ENCODE results near the gene DAPK3.

DNA sequence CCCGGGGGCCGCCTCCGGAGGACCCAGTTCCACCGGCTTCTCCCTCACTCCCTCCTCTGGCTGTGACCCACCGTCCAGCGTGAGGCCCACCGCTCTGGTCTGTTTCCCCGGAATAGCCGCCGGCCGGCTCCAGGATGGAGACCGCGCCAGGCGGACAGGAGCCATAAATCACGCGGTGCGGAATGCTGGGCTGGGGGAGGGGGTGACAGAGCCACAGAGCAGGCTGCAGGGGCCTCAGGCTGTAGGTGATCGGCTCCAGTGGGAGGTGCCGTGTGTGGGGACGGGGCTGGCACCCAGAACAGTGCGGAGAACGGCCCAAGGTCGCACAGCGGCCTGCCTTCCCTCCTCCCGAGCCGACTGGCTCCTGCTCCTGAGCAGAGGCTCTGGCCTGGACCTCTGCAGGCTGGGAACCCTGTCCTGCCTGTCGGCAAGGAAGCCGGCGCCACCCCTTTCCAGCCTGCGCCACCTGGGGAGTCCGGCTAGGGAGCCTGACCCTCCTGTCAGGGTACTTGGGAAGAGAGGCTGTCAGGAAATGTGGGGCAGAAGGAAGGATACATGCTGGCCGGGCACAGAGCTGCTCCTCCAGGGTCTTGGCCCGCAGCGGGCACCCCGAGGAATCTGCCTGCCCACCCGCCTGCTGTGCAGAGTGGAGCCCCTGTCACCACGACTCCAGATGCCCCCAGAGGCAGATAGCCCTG, 45.0 kb upstream of the DAPK3 start:
- no peak for TF ChIP-seq POLR2A (IDR thresholded peaks at IDR 0.05)
- TF ChIP-seq, protein P1, sequence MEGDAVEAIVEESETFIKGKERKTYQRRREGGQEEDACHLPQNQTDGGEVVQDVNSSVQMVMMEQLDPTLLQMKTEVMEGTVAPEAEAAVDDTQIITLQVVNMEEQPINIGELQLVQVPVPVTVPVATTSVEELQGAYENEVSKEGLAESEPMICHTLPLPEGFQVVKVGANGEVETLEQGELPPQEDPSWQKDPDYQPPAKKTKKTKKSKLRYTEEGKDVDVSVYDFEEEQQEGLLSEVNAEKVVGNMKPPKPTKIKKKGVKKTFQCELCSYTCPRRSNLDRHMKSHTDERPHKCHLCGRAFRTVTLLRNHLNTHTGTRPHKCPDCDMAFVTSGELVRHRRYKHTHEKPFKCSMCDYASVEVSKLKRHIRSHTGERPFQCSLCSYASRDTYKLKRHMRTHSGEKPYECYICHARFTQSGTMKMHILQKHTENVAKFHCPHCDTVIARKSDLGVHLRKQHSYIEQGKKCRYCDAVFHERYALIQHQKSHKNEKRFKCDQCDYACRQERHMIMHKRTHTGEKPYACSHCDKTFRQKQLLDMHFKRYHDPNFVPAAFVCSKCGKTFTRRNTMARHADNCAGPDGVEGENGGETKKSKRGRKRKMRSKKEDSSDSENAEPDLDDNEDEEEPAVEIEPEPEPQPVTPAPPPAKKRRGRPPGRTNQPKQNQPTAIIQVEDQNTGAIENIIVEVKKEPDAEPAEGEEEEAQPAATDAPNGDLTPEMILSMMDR (IDR thresholded peaks at IDR 0.05) = no peak

All from transverse colon (tissue), 3 donors.